T-helper 22 cell (primary cell): ENCODE data around the gene GLB1L.

Experiments used
- DNase-seq: peaks from one replicate; pipeline ENCODE4 v3.0.0-alpha.2; 2020; ENCODE audit warnings: low read depth

GLB1L gene

GRCh38 chr2:219252900-219253752 lies 7.9 kb upstream of the GLB1L start, which contains the start of gene TUBA4B:
TSS of gene TUBA4B (plus strand) at chr2:219253243. CDS start at chr2:219253408, 165 bp downstream.
- no peak for DNase-seq

- DNase-seq: no peak
These were observed 7.3 kb upstream of the GLB1L start for GRCh38 chr2:219252570-219252899.

- DNase-seq: no peak
These were observed 6.8 kb upstream of the GLB1L start for GRCh38 chr2:219252084-219252483.

GRCh38 chr2:219251656-219252055 lies 6.4 kb upstream of the GLB1L start:
- no peak for DNase-seq

GRCh38 chr2:219250049-219250781 lies 5.0 kb upstream of the GLB1L start:
- DNase-seq: no peak

GRCh38 chr2:219249203-219249980 lies 4.1 kb upstream of the GLB1L start:
- peak; percentile 61 for DNase-seq

GRCh38 chr2:219248845-219249202 lies 3.6 kb upstream of the GLB1L start:
- no peak for DNase-seq

GRCh38 chr2:219247678-219248642 lies 2.7 kb upstream of the GLB1L start:
- peak; percentile 73 for DNase-seq

GRCh38 chr2:219246559-219246958 lies 1.3 kb upstream of the GLB1L start:
- no peak for DNase-seq

- no peak for DNase-seq
These were observed 621 bp upstream of the GLB1L start for GRCh38 chr2:219245899-219246230.

- no peak for DNase-seq
These were observed 476 bp downstream of the GLB1L start for GRCh38 chr2:219244789-219245147.

GRCh38 chr2:219243291-219243761 lies 1.9 kb downstream of the GLB1L start:
- DNase-seq: no peak

GRCh38 chr2:219234331-219234730 lies 10.9 kb downstream of the GLB1L start:
- DNase-seq: no peak

- DNase-seq: no peak
These were observed 15.1 kb downstream of the GLB1L start for GRCh38 chr2:219230059-219230540.

GRCh38 chr2:219229305-219230058 lies 15.8 kb downstream of the GLB1L start, which contains the start of the genes ANKZF1 and ATG9A:
TSS of gene ANKZF1 (plus strand) at chr2:219229806. CDS start at chr2:219230258, 452 bp downstream.
TSS of gene ATG9A (minus strand) at chr2:219229636. CDS start at chr2:219228024, 1,612 bp downstream.
- peak; percentile 98 for DNase-seq

- DNase-seq: no peak
These were observed 16.3 kb downstream of the GLB1L start for GRCh38 chr2:219228911-219229304.

GRCh38 chr2:219228041-219228910 lies 17.0 kb downstream of the GLB1L start:
- no peak for DNase-seq

- DNase-seq: no peak
These were observed 19.9 kb downstream of the GLB1L start for GRCh38 chr2:219225350-219225749.

GRCh38 chr2:219223831-219224610 lies 21.2 kb downstream of the GLB1L start:
- DNase-seq: no peak
